Mucosa of stomach (tissue), 1 donor: Measurements from ENCODE around the gene MMP24OS.

Experiments used
- H3K27me3 ChIP-seq: one replicate; pipeline ENCODE4 v1.7.0; 2013; ENCODE audit warnings: mild to moderate bottlenecking, low read length; ENCODE audit not compliant: control insufficient read depth, insufficient read depth
- H3K36me3 ChIP-seq: one replicate; pipeline ENCODE4 v1.7.0; 2013; ENCODE audit warnings: low read length; ENCODE audit not compliant: control insufficient read depth, insufficient read depth
- H3K4me1 ChIP-seq: one replicate; pipeline ENCODE4 v1.7.0; 2013; ENCODE audit warnings: mild to moderate bottlenecking, low read length; ENCODE audit not compliant: control insufficient read depth, insufficient read depth
- H3K4me3 ChIP-seq: one replicate; pipeline ENCODE4 v1.7.0; 2013; ENCODE audit warnings: low read length
- H3K9ac ChIP-seq: one replicate; pipeline ENCODE4 v1.7.0; 2013; ENCODE audit warnings: mild to moderate bottlenecking, low read length, moderate library complexity
- H3K9me3 ChIP-seq: one replicate; pipeline ENCODE4 v1.7.0; 2013; ENCODE audit warnings: mild to moderate bottlenecking, low read length, moderate library complexity; ENCODE audit not compliant: control insufficient read depth
- donor health status: Pancreatic carcinoma.

Gene MMP24OS

GRCh38 chr20:35274172-35275092, 3.5 kb downstream of the MMP24OS start:
- H3K4me3 ChIP-seq = no peak overlapping the region
- no peaks in the 10 kb centered on the region for H3K27me3 ChIP-seq
- H3K9me3 ChIP-seq = no peaks in the 10 kb centered on the region
- H3K9ac ChIP-seq = no peak overlapping the region
- peaks cover 3% of the 10 kb centered on the region for H3K36me3 ChIP-seq
- H3K4me1 ChIP-seq = peaks cover 23% of the 10 kb centered on the region

GRCh38 chr20:35273449-35274171, 4.3 kb downstream of the MMP24OS start:
- Histone ChIP-seq H3K9me3 (no peaks in the 10 kb centered on the region), H3K4me1 (peaks cover 21% of the 10 kb centered on the region), H3K36me3 (peaks cover 3% of the 10 kb centered on the region), H3K4me3 (no peak overlapping the region), H3K27me3 (no peaks in the 10 kb centered on the region), H3K9ac (no peak overlapping the region)

- Histone ChIP-seq H3K4me1 (peaks cover 17% of the 10 kb centered on the region), H3K9ac (no peak overlapping the region), H3K36me3 (peaks cover 3% of the 10 kb centered on the region)
These were observed 6.0 kb downstream of the MMP24OS start for GRCh38 chr20:35271904-35272303.

GRCh38 chr20:35271073-35271882, 6.6 kb downstream of the MMP24OS start:
- no peak overlapping the region for H3K9ac ChIP-seq
- no peaks in the 10 kb centered on the region for H3K9me3 ChIP-seq
- peaks cover 3% of the 10 kb centered on the region for H3K36me3 ChIP-seq
- H3K4me3 ChIP-seq = no peak overlapping the region
- peaks cover 10% of the 10 kb centered on the region for H3K4me1 ChIP-seq
- no peaks in the 10 kb centered on the region for H3K27me3 ChIP-seq

More at GRCh38 chr20:35271904-35272303, 6.0 kb downstream of the MMP24OS start:
- no peaks in the 10 kb centered on the region for H3K27me3 ChIP-seq
- no peak overlapping the region for H3K4me3 ChIP-seq
- no peaks in the 10 kb centered on the region for H3K9me3 ChIP-seq

- no peak overlapping the region for H3K4me3 ChIP-seq
- no peaks in the 10 kb centered on the region for H3K9me3 ChIP-seq
- H3K4me1 ChIP-seq = peaks cover 9% of the 10 kb centered on the region
- no peak overlapping the region for H3K9ac ChIP-seq
- peaks cover 3% of the 10 kb centered on the region for H3K36me3 ChIP-seq
- no peaks in the 10 kb centered on the region for H3K27me3 ChIP-seq
These were observed 7.7 kb downstream of the MMP24OS start for GRCh38 chr20:35270021-35270902.

- Histone ChIP-seq H3K9me3 (no peaks in the 10 kb centered on the region), H3K36me3 (peaks cover 3% of the 10 kb centered on the region), H3K4me1 (peaks cover 9% of the 10 kb centered on the region), H3K9ac (no peak overlapping the region), H3K27me3 (no peaks in the 10 kb centered on the region), H3K4me3 (no peak overlapping the region)
These were observed 8.7 kb downstream of the MMP24OS start for GRCh38 chr20:35269055-35269781.

GRCh38 chr20:35267092-35267491, 10.8 kb downstream of the MMP24OS start:
- H3K27me3 ChIP-seq = no peaks in the 10 kb centered on the region
- H3K4me1 ChIP-seq = peaks cover 23% of the 10 kb centered on the region
- H3K36me3 ChIP-seq = peaks cover 3% of the 10 kb centered on the region
- H3K9ac ChIP-seq = no peak overlapping the region
- no peak overlapping the region for H3K4me3 ChIP-seq
- H3K9me3 ChIP-seq = no peaks in the 10 kb centered on the region

GRCh38 chr20:35264755-35265154, 13.2 kb downstream of the MMP24OS start:
- peaks cover 23% of the 10 kb centered on the region for H3K4me1 ChIP-seq
- H3K9ac ChIP-seq = no peak overlapping the region
- H3K9me3 ChIP-seq = no peaks in the 10 kb centered on the region

GRCh38 chr20:35263532-35264341, 14.2 kb downstream of the MMP24OS start:
- H3K9ac ChIP-seq = no peak overlapping the region
- H3K27me3 ChIP-seq = no peaks in the 10 kb centered on the region
- no peaks in the 10 kb centered on the region for H3K9me3 ChIP-seq
- no peak overlapping the region for H3K4me3 ChIP-seq
- H3K36me3 ChIP-seq = no peaks in the 10 kb centered on the region
- peaks cover 19% of the 10 kb centered on the region for H3K4me1 ChIP-seq

More at GRCh38 chr20:35264755-35265154, 13.2 kb downstream of the MMP24OS start:
- Histone ChIP-seq H3K36me3 (peaks cover 2% of the 10 kb centered on the region), H3K27me3 (no peaks in the 10 kb centered on the region), H3K4me3 (no peak overlapping the region)
